ENCODE measurements around the gene POLG. TPM values are rescaled to one million over a fixed set of nuclear protein-coding genes. Genes with fewer than 3 reads are reported as not detected.

POLG gene
- total RNA-seq, 2 experiments from 2014 or later = 80.2 to 93.7 TPM

DNA sequence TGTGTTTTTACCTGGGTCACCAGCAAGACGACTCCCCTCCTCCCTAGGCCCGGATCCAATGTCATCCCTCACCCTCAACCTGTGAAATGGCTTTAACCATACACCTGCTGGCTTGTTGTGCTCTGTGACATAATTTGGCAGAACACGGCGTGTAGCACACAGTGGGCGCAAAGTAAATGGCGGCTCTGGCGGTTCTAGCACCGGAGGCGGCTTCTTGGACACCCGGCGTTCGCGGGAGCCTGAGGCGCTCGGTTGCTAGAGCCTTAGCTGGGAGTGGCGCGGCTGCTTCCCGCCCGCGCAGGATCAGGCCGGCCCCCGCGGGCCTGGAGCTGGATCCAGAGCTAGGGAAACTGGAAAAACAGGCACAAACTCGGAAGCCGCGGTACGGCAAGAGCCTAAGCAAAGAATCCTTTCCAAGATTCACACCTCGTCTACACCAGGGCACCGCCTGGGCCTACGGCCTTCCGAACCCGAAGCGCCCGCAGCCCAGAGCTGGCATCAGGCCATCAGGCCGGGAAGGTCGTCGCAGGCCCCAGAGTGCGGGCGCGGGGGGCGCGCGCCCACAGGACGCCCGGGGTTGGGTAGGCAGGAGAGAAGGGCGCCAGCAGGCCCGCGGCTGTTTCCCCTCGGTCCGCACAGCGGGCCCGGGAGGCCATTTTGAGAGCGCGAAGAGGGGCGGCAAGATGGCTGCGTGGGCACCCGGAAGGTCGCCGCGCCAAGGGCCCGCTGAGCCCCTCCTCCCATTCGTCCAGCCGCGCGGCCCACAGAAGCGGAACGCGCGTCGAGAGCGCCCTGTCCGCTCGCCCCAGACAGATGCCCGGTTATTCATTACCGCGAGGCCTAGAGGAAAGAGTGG is 43.9 kb upstream of the POLG start:
- no peaks in the 10 kb centered on the region for H4K20me1 ChIP-seq (ENCODE audit: insufficient read depth, low read length)
- intact Hi-C loops (cut with micrococcal nuclease; ENCODE audit: unreplicated experiment) = no loop called here
- H3K4me2 ChIP-seq (ENCODE audit: low read length) = no peak overlapping the region
- TF ChIP-seq, protein P1, sequence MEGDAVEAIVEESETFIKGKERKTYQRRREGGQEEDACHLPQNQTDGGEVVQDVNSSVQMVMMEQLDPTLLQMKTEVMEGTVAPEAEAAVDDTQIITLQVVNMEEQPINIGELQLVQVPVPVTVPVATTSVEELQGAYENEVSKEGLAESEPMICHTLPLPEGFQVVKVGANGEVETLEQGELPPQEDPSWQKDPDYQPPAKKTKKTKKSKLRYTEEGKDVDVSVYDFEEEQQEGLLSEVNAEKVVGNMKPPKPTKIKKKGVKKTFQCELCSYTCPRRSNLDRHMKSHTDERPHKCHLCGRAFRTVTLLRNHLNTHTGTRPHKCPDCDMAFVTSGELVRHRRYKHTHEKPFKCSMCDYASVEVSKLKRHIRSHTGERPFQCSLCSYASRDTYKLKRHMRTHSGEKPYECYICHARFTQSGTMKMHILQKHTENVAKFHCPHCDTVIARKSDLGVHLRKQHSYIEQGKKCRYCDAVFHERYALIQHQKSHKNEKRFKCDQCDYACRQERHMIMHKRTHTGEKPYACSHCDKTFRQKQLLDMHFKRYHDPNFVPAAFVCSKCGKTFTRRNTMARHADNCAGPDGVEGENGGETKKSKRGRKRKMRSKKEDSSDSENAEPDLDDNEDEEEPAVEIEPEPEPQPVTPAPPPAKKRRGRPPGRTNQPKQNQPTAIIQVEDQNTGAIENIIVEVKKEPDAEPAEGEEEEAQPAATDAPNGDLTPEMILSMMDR (conservative IDR thresholded peaks at IDR 0.05; ENCODE audit: low read length) = no peak
- TF ChIP-seq EZH2phosphoT487 (IDR thresholded peaks at IDR 0.05; ENCODE audit: borderline replicate concordance, low read depth, low read length) = no peak
- ChIA-PET POLR2A (no interaction called here), CTCF (ENCODE audit: unreplicated experiment) (no interaction called here)
- no peak overlapping the region for H3K27ac ChIP-seq (ENCODE audit: low read depth, low read length, poor library complexity, severe bottlenecking)
- H3K4me3 ChIP-seq (ENCODE audit: low read depth, low read length, poor library complexity, severe bottlenecking) = no peak overlapping the region
- H3K9me2 ChIP-seq (ENCODE audit: insufficient read depth, low read length) = no peaks in the 10 kb centered on the region
- no peak for DNase-seq (ENCODE audit: low spot score)
- H3K4me1 ChIP-seq (ENCODE audit: insufficient read depth, low read length, poor library complexity, severe bottlenecking) = no peaks in the 10 kb centered on the region
- H3K9me3 ChIP-seq (ENCODE audit: low read length) = no peaks in the 10 kb centered on the region
- no peaks in the 10 kb centered on the region for H3K36me3 ChIP-seq (ENCODE audit: insufficient read depth, low read length)
- H3K79me2 ChIP-seq (ENCODE audit: insufficient read depth, low read depth, low read length) = no peaks in the 10 kb centered on the region
- BruUV-seq (replicated peaks) = no TSS peak
- no peak overlapping the region for H2AFZ ChIP-seq (ENCODE audit: low read length)

DNA sequence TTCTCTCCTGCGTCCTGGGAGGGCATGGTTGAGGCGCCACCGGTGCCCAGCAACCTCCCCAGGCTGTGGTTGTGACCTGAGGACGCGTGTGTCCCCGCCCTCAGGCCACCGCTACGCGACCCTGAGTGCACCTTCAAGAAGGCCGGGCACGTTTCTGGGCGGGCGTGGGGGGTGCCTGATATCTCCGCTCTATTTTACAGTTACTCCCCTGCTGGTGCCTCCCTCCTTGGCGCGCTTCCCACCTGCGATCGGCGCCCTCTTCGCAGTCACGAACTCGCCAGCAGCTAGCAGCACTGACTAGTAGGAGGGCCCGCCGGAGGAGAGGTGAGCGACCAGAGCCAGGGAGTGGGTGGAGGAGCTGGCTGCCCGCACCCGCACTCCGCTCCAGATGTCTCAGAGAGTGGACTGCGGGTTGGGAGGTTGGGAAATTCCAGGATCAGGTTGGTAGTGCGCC is 43.2 kb upstream of the POLG start:
- H3K9me2 ChIP-seq (ENCODE audit: insufficient read depth, low read length) = no peaks in the 10 kb centered on the region
- intact Hi-C loops (cut with micrococcal nuclease; ENCODE audit: unreplicated experiment) = no loop called here
- H3K79me2 ChIP-seq (ENCODE audit: insufficient read depth, low read depth, low read length) = no peaks in the 10 kb centered on the region
- H3K4me3 ChIP-seq (ENCODE audit: low read depth, low read length, poor library complexity, severe bottlenecking) = no peak overlapping the region
- no TSS peak for BruUV-seq (replicated peaks)
- H3K36me3 ChIP-seq (ENCODE audit: insufficient read depth, low read length) = no peaks in the 10 kb centered on the region
- H3K4me2 ChIP-seq (ENCODE audit: low read length) = no peak overlapping the region
- H3K4me1 ChIP-seq (ENCODE audit: insufficient read depth, low read length, poor library complexity, severe bottlenecking) = no peaks in the 10 kb centered on the region
- POLR2A ChIA-PET = no interaction called here
- TF ChIP-seq EZH2phosphoT487 (IDR thresholded peaks at IDR 0.05; ENCODE audit: borderline replicate concordance, low read depth, low read length) = no peak
- TF ChIP-seq, protein P1 (conservative IDR thresholded peaks at IDR 0.05; ENCODE audit: low read length) = no peak
- DNase-seq (ENCODE audit: low spot score) = no peak
- no peaks in the 10 kb centered on the region for H4K20me1 ChIP-seq (ENCODE audit: insufficient read depth, low read length)
- no peak overlapping the region for H3K27ac ChIP-seq (ENCODE audit: low read depth, low read length, poor library complexity, severe bottlenecking)
- CTCF ChIA-PET (ENCODE audit: unreplicated experiment) = no interaction called here
- no peaks in the 10 kb centered on the region for H3K9me3 ChIP-seq (ENCODE audit: low read length)
- H2AFZ ChIP-seq (ENCODE audit: low read length) = no peak overlapping the region

Measured in OCI-LY7 (cell line).